Epidermal melanocyte (primary cell): ENCODE measurements around the gene PRICKLE1.

ENCODE experiments used
- DNase-seq: peaks from one replicate; pipeline ENCODE4 v3.0.0; 2011; ENCODE audit warnings: low spot score; ENCODE audit not compliant: insufficient read length

PRICKLE1 gene

GRCh38 chr12:42495244-42495643 lies 94.3 kb downstream of the PRICKLE1 start:
- DNase-seq, result no peak

GRCh38 chr12:42492267-42492666 lies 97.3 kb downstream of the PRICKLE1 start:
- no peak for DNase-seq

GRCh38 chr12:42490261-42490842 lies 99.2 kb downstream of the PRICKLE1 start:
- DNase-seq, result no peak

- DNase-seq, result no peak
These were observed 103.1 kb downstream of the PRICKLE1 start for GRCh38 chr12:42486407-42486806.

GRCh38 chr12:42485823-42486222 lies 103.7 kb downstream of the PRICKLE1 start:
- DNase-seq, result no peak

GRCh38 chr12:42484996-42485395 lies 104.5 kb downstream of the PRICKLE1 start:
- no peak for DNase-seq

- DNase-seq, result no peak
These were observed 106.1 kb downstream of the PRICKLE1 start for GRCh38 chr12:42483521-42483790.

GRCh38 chr12:42482748-42483520 lies 106.6 kb downstream of the PRICKLE1 start:
- DNase-seq, result peak; percentile 57

GRCh38 chr12:42482041-42482747 lies 107.4 kb downstream of the PRICKLE1 start:
- no peak for DNase-seq

GRCh38 chr12:42481368-42481767 lies 108.2 kb downstream of the PRICKLE1 start:
- no peak for DNase-seq

GRCh38 chr12:42477941-42478340 lies 111.6 kb downstream of the PRICKLE1 start:
- no peak for DNase-seq

GRCh38 chr12:42475106-42475505 lies 114.4 kb downstream of the PRICKLE1 start:
- no peak for DNase-seq

GRCh38 chr12:42474391-42474790 lies 115.2 kb downstream of the PRICKLE1 start:
- DNase-seq, result no peak

- no peak for DNase-seq
These were observed 116.0 kb downstream of the PRICKLE1 start for GRCh38 chr12:42473561-42473960.

- DNase-seq, result no peak
These were observed 116.4 kb downstream of the PRICKLE1 start for GRCh38 chr12:42473130-42473529.

GRCh38 chr12:42472376-42472775 lies 117.2 kb downstream of the PRICKLE1 start:
- DNase-seq, result no peak

- no peak for DNase-seq
These were observed 120.0 kb downstream of the PRICKLE1 start for GRCh38 chr12:42469355-42470175.

- no peak for DNase-seq
These were observed 120.6 kb downstream of the PRICKLE1 start for GRCh38 chr12:42468921-42469320.

GRCh38 chr12:42468341-42468821 lies 121.2 kb downstream of the PRICKLE1 start:
- DNase-seq, result no peak

- no peak for DNase-seq
These were observed 125.9 kb downstream of the PRICKLE1 start for GRCh38 chr12:42463671-42464070.

GRCh38 chr12:42462486-42462885 lies 127.1 kb downstream of the PRICKLE1 start:
- DNase-seq, result no peak
